Neural progenitor cell (in vitro differentiated cells): ENCODE measurements around the gene MYO1B.

Source experiments
- CTCF ChIP-seq: fragments of 200-600 bp; sonication (generic); IDR thresholded peaks from 2 replicates; pipeline ENCODE4 v1.5.1; 2017; ENCODE audit warnings: antibody characterized with exemption, mild to moderate bottlenecking
- EZH2 ChIP-seq: fragments of 200-600 bp; sonication (generic); IDR thresholded peaks from 2 replicates; pipeline ENCODE4 v1.6.1; 2017; ENCODE audit warnings: antibody characterized with exemption, mild to moderate bottlenecking, moderate library complexity
- EZH2phosphoT487 ChIP-seq: fragments of 200-600 bp; sonication (generic); IDR thresholded peaks from 2 replicates; pipeline ENCODE4 v1.6.1; 2017; ENCODE audit warnings: antibody characterized with exemption

GRCh38 chr2:191316246-191316994, 71.2 kb downstream of the MYO1B start:
- TF ChIP-seq CTCF (no peak), EZH2 (no peak), EZH2phosphoT487 (no peak)
